OCI-LY7 (cell line): ENCODE measurements around the gene TXNDC12. TPM values are rescaled to one million over a fixed set of nuclear protein-coding genes. Genes with fewer than 3 reads are reported as not detected.

Source experiments
- BruUV-seq: library from RNA; stranded (reverse); fragments of 400-500 nt; replicated peaks from 2 replicates; lab custom pipeline; 2021; lab: Mats Ljungman, UMichigan
- CTCF ChIA-PET: fragments of 300-600 bp; sonication (Branson Sonifier 250); formaldehyde crosslinking; loops from one replicate; lab custom pipeline; 2022; ENCODE audit warnings: antibody characterized with exemption; ENCODE audit not compliant: unreplicated experiment; lab: Charles Lee
- POLR2A ChIA-PET: fragments of 300-600 bp; sonication (Branson Sonifier 250); formaldehyde crosslinking; loops from one replicate; lab custom pipeline; 2022; ENCODE audit warnings: antibody characterized with exemption; lab: Charles Lee
- DNase-seq: peaks from one replicate; pipeline ENCODE4 v3.0.0-alpha.2; 2015; ENCODE audit warnings: low spot score
- H2AFZ ChIP-seq: fragments of 200-600 bp; sonication (generic), shearing (Covaris generic); 2 replicates; pipeline ENCODE4 v1.6.1; 2014; ENCODE audit warnings: mild to moderate bottlenecking, antibody characterized with exemption, low read length, moderate library complexity
- H3K27ac ChIP-seq: fragments of 200-600 bp; sonication (generic); 2 replicates; pipeline ENCODE4 v1.5.1; 2014; ENCODE audit warnings: mixed run types, low read depth, mild to moderate bottlenecking, moderate library complexity, low read length, inconsistent platforms; ENCODE audit not compliant: poor library complexity, severe bottlenecking
- H3K36me3 ChIP-seq: fragments of 200-600 bp; sonication (generic); 2 replicates; pipeline ENCODE4 v1.6.1; 2014; ENCODE audit warnings: mild to moderate bottlenecking, antibody characterized with exemption, low read length, moderate library complexity, mixed read lengths; ENCODE audit not compliant: insufficient read depth
- H3K4me1 ChIP-seq: fragments of 200-600 bp; sonication (generic); 2 replicates; pipeline ENCODE4 v1.5.1; 2014; ENCODE audit warnings: mild to moderate bottlenecking, low read length; ENCODE audit not compliant: insufficient read depth, poor library complexity, severe bottlenecking
- H3K4me2 ChIP-seq: fragments of 200-600 bp; sonication (generic); 2 replicates; pipeline ENCODE4 v1.6.1; 2014; ENCODE audit warnings: mild to moderate bottlenecking, low read length
- H3K4me3 ChIP-seq: fragments of 200-600 bp; sonication (generic); 2 replicates; pipeline ENCODE4 v1.5.1; 2014; ENCODE audit warnings: mild to moderate bottlenecking, low read depth, low read length; ENCODE audit not compliant: poor library complexity, severe bottlenecking
- H3K79me2 ChIP-seq: fragments of 200-600 bp; sonication (generic); 2 replicates; pipeline ENCODE4 v1.6.1; 2016; ENCODE audit warnings: low read depth, mild to moderate bottlenecking, low read length, moderate library complexity, mixed read lengths; ENCODE audit not compliant: insufficient read depth
- H3K9me2 ChIP-seq: fragments of 200-600 bp; sonication (generic); 2 replicates; pipeline ENCODE4 v1.6.1; 2016; ENCODE audit warnings: mild to moderate bottlenecking, low read length, mixed read lengths; ENCODE audit not compliant: insufficient read depth
- H3K9me3 ChIP-seq: fragments of 200-600 bp; sonication (generic); 2 replicates; pipeline ENCODE4 v1.6.1; 2014; ENCODE audit warnings: mild to moderate bottlenecking, mixed run types, low read length, mixed read lengths
- H4K20me1 ChIP-seq: fragments of 200-600 bp; sonication (generic); 2 replicates; pipeline ENCODE4 v1.6.1; 2014; ENCODE audit warnings: mild to moderate bottlenecking, antibody characterized with exemption, low read length, moderate library complexity, mixed read lengths; ENCODE audit not compliant: insufficient read depth
- CTCF ChIP-seq: fragments of 200-600 bp; sonication (generic); conservative IDR thresholded peaks from 2 replicates; pipeline ENCODE4 v1.5.1; 2014; ENCODE audit warnings: mild to moderate bottlenecking, antibody characterized with exemption, low read length, moderate library complexity, mixed read lengths
- EZH2phosphoT487 ChIP-seq: fragments of 200-600 bp; sonication (generic); IDR thresholded peaks from 2 replicates; pipeline ENCODE4 v1.6.1; 2018; ENCODE audit warnings: low read depth, borderline replicate concordance, mild to moderate bottlenecking, mixed run types, antibody characterized with exemption, low read length, moderate library complexity, mixed read lengths
- intact Hi-C: fragments of 100-400 bp; cut with micrococcal nuclease; formaldehyde crosslinking; loops from one replicate; pipeline ENCODE4 v1.10.0; 2022; ENCODE audit not compliant: unreplicated experiment
- total RNA-seq, 2 experiments: library from RNA; depleted of rRNA in 1 of 2; stranded (reverse); fragments of >200 nt in 1 of 2; shearing (Covaris generic) in 1 of 2; gene quantifications; 2 replicates each; pipeline ENCODE4 v1.2.3, GENCODE V29; 2014 to 2022

Gene TXNDC12
- total RNA-seq, 2 experiments from 2014 or later = 26.6 to 40.5 TPM

- peak; percentile 95 for DNase-seq
- Histone ChIP-seq H3K9me2 (no peaks in the 10 kb centered on the region), H3K4me3 (peak within 1 kb of the TSS; percentile 88), H3K27ac (peak within 1 kb of the TSS; percentile 39), H2AFZ (peak within 1 kb of the TSS; percentile 54; the same call in 1 of the 2 replicates), H3K79me2 (peaks cover 43% of the 10 kb centered on the region), H4K20me1 (peaks cover 17% of the 10 kb centered on the region; the same call in 1 of the 2 replicates), H3K4me2 (peak within 1 kb of the TSS; percentile 100), H3K9me3 (no peaks in the 10 kb centered on the region), H3K36me3 (peaks cover 44% of the 10 kb centered on the region), H3K4me1 (peaks cover 34% of the 10 kb centered on the region)
- CTCF ChIA-PET = no interaction called here
- TF ChIP-seq CTCF = no peak
- no peak for TF ChIP-seq EZH2phosphoT487
- intact Hi-C loops = loop anchor here (1.0 kb wide), 1 partner anchor 23 kb away; the partner anchor contains the start of gene BTF3L4
- no TSS peak for BruUV-seq
- POLR2A ChIA-PET = interaction anchor here (0.6 to 3.4 kb wide), 6 partner anchors 11 to 303 kb away, joined by 3 to 14 read pairs (median 3); partner anchors contain the start of genes BTF3L4 and TXNDC12
Observed at GRCh38 chr1:52033190-52034049, 21.6 kb downstream of the TXNDC12 start, which contains the start of gene KTI12. KTI12 (minus strand) TSS chr1:52033810; CDS start chr1:52033761, 49 bp downstream.

DNA sequence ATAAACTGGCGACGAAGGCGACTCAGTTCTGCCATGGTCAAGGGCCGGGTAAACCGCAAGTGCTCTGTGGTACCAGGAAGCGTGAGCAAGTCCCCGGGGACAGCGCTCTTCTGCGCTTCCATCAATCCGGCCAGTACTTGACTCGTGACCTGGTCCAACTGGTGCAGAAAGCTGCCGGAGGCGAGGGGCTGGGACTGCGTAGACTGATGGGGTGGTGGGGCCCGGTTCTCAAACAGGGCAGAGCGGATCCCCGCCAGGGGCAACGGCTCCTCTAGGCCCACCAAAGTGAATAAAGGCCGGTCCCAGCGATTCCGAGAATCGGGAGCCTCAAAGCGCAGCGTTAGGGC, 22.2 kb downstream of the TXNDC12 start:
- no peaks in the 10 kb centered on the region for H3K9me2 ChIP-seq
- POLR2A ChIA-PET = interaction anchor here (0.6 to 3.4 kb wide), 4 partner anchors 11 to 302 kb away, joined by 3 to 14 read pairs (median 4); partner anchors contain the start of genes BTF3L4 and TXNDC12
- BruUV-seq = no TSS peak
- peak overlapping the region; percentile 88 for H3K4me3 ChIP-seq
- peak; percentile 76 for DNase-seq
- peaks cover 43% of the 10 kb centered on the region for H3K79me2 ChIP-seq
- peak overlapping the region; percentile 54; the same call in 1 of the 2 replicates for H2AFZ ChIP-seq
- CTCF ChIA-PET = no interaction called here
- peaks cover 34% of the 10 kb centered on the region for H3K4me1 ChIP-seq
- H3K4me2 ChIP-seq = peak overlapping the region; percentile 100
- no peaks in the 10 kb centered on the region for H3K9me3 ChIP-seq
- intact Hi-C loops = loop anchor here (1.0 kb wide), 1 partner anchor 24 kb away; the partner anchor contains the start of gene BTF3L4
- H4K20me1 ChIP-seq = peaks cover 17% of the 10 kb centered on the region; the same call in 1 of the 2 replicates
- peaks cover 38% of the 10 kb centered on the region for H3K36me3 ChIP-seq
- TF ChIP-seq EZH2phosphoT487 (no peak), CTCF (no peak)
- H3K27ac ChIP-seq = peak overlapping the region; percentile 39
